ENCODE results near the gene PCDH9.

Gene PCDH9

DNA sequence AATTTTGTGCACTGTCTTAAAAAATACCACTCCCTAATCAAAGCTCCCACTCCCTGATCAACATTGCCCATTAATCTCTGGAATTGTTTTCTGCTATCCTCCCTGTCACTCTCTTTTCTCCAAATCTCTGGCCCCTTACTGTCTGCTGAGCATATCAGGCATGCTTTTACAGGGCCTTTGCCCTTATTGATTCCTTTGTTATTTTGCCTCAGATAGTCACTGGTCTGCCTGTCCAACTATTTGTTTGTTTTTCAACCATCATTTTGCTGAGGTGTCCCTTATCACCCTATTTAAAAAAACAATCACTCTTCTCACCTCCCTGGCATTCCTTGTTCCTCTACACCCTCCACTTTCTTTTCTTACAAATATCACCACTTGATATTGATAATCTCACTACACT is 153.0 kb downstream of the PCDH9 start:
- H3K4me3 ChIP-seq (ENCODE audit: low read depth, low read length), result no peak overlapping the region
- ChIA-PET POLR2A (no interaction called here), CTCF (interaction anchor here (1.1 kb wide), 1 partner anchor 147 kb away, joined by 4 read pairs; no protein-coding TSS in a partner anchor)
- DNase-seq (ENCODE audit: low read depth, low spot score), result no peak
- TF ChIP-seq, protein P1, sequence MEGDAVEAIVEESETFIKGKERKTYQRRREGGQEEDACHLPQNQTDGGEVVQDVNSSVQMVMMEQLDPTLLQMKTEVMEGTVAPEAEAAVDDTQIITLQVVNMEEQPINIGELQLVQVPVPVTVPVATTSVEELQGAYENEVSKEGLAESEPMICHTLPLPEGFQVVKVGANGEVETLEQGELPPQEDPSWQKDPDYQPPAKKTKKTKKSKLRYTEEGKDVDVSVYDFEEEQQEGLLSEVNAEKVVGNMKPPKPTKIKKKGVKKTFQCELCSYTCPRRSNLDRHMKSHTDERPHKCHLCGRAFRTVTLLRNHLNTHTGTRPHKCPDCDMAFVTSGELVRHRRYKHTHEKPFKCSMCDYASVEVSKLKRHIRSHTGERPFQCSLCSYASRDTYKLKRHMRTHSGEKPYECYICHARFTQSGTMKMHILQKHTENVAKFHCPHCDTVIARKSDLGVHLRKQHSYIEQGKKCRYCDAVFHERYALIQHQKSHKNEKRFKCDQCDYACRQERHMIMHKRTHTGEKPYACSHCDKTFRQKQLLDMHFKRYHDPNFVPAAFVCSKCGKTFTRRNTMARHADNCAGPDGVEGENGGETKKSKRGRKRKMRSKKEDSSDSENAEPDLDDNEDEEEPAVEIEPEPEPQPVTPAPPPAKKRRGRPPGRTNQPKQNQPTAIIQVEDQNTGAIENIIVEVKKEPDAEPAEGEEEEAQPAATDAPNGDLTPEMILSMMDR (IDR thresholded peaks at IDR 0.05; ENCODE audit: insufficient read depth, low read length, missing control alignments), result no peak

DNA sequence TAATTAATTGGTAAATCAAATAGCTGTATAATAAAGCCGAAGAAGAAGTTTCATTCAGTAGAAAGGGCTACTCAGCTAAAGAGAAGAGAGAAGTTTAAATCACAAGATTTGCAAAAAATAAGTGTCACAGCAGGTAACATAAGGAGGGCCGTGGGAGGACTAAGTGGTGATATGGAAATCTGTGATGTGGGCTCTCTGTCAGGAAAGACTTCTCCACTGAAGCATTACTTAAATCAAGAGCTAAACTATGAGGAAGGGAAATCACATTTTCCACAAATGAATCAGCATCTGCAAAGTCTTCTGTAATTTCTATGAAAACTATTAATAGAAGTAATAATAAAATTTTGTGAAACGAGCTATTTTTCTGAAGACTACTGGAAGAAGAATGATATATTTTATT is 153.8 kb downstream of the PCDH9 start:
- TF ChIP-seq, protein P1 (IDR thresholded peaks at IDR 0.05; ENCODE audit: insufficient read depth, low read length, missing control alignments), result no peak
- ChIA-PET CTCF (interaction anchor here (1.1 kb wide), 1 partner anchor 147 kb away, joined by 4 read pairs; no protein-coding TSS in a partner anchor), POLR2A (no interaction called here)

DNA sequence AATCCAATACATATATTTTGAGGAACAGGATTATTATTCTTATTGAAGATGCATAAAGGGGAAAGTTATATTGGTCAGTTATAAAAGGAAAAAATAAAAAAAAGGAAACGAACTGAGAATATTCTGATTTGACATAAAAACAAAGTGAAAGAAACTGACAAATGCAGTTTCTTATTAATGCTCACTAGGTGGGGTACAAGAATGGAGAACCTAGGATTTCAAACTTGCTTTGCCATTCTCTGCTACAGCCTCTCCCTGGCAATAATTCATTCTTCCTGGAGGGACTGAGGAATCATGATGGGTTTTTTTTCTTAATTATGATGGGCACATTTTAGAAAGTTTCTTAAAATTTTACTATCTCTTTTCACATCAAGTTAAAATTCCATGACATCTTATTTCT is 154.9 kb downstream of the PCDH9 start:
- TF ChIP-seq, protein P1 (IDR thresholded peaks at IDR 0.05; ENCODE audit: insufficient read depth, low read length, missing control alignments), result no peak
- CTCF ChIA-PET, result no interaction called here

More for the DNA sequence above, 153.8 kb downstream of the PCDH9 start:
- H3K4me3 ChIP-seq (ENCODE audit: low read depth, low read length), result no peak overlapping the region
- DNase-seq (ENCODE audit: low read depth, low spot score), result no peak

DNA sequence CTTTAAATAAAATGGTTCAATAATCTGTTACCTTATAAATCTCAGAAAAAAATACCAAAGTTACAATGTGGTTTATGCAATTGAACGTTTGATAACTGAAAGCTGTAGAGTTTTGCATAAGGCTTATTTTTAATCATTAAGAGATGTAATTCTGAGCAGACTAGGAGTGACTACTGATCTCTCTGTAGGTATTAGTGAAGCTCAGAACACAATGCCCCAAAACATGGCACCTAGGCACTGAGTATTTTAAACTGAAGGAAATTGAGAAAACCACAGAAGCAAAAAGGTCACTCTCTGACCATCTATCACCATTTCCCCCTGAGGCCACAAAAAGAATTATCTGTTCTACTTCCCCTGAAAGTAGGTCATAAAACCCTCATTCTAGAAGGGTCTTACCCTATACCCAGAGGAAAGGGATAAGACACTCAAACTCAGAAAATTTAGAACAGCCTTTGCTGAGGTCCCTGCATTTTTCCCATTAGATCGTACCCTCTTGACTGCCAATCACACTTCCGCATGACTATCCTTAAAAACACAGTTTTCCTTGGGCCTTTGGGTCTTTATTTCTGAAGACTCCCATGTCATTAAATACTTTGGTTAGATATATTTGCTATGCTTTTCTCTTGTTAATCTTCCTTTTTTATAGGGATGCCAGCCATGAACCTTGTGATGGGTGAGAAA is 158.1 kb downstream of the PCDH9 start:
- CTCF ChIA-PET, result no interaction called here

More for the DNA sequence above, 154.9 kb downstream of the PCDH9 start:
- POLR2A ChIA-PET, result no interaction called here
- H3K4me3 ChIP-seq (ENCODE audit: low read depth, low read length), result no peak overlapping the region
- DNase-seq (ENCODE audit: low read depth, low spot score), result no peak

DNA sequence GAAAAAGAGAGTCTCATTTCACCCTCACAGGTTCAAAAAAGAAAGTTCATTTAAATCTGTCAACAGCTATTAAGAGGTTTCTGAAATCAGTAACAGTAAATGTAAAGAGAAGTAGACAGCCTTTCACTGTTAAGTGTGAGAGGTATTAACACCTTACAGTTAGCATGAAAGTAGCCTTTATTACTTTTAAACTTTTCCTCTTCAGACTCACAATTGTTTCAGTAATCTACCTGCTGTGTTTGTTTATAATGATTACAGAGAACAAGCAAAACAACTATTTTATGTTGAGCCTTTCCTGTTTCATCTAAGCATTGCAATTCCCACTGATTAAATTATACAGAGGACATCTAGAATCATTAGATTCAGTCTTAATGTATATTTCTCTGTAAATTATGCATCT is 159.8 kb downstream of the PCDH9 start:
- ChIA-PET POLR2A (no interaction called here), CTCF (no interaction called here)
- no peak overlapping the region for H3K4me3 ChIP-seq (ENCODE audit: low read depth, low read length)
- TF ChIP-seq, protein P1 (IDR thresholded peaks at IDR 0.05; ENCODE audit: insufficient read depth, low read length, missing control alignments), result no peak
- DNase-seq (ENCODE audit: low read depth, low spot score), result no peak

More for the DNA sequence above, 158.1 kb downstream of the PCDH9 start:
- no peak for DNase-seq (ENCODE audit: low read depth, low spot score)
- POLR2A ChIA-PET, result no interaction called here
- TF ChIP-seq, protein P1 (IDR thresholded peaks at IDR 0.05; ENCODE audit: insufficient read depth, low read length, missing control alignments), result no peak
- H3K4me3 ChIP-seq (ENCODE audit: low read depth, low read length), result no peak overlapping the region

DNA sequence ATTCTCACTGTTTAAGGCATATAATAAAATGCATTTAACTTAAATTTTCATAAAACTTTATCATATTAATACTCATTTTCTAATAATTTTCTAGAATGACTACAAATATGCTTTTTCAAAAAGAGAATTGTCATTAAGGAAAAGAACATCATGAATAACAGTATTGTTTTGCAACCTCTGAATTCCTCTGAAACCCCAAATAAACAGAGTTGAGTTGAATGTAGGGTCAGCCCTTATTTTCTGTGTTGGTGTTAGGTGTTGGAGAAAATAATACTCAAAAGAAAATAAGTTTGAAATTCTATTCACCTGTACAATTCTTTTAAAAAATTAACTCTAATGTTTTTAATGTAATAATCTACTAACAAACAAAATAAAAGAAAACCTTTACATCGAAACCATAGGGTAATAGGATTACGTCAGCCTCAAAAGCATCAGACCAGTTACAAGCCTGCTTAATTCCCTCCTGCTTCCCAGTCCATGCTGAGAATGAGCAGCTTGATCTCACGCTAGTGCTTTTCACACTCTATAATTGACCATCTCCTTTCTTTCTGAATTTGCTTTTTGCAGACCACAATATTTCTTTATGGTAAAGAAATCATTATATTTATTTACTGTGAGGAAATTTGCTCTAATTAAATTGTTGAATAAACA is 160.9 kb downstream of the PCDH9 start:
- CTCF ChIA-PET, result no interaction called here
- H3K4me3 ChIP-seq (ENCODE audit: low read depth, low read length), result no peak overlapping the region
- POLR2A ChIA-PET, result no interaction called here
- TF ChIP-seq, protein P1 (IDR thresholded peaks at IDR 0.05; ENCODE audit: insufficient read depth, low read length, missing control alignments), result no peak
- DNase-seq (ENCODE audit: low read depth, low spot score), result no peak
